ENCODE results near the gene SNCA.

DNA sequence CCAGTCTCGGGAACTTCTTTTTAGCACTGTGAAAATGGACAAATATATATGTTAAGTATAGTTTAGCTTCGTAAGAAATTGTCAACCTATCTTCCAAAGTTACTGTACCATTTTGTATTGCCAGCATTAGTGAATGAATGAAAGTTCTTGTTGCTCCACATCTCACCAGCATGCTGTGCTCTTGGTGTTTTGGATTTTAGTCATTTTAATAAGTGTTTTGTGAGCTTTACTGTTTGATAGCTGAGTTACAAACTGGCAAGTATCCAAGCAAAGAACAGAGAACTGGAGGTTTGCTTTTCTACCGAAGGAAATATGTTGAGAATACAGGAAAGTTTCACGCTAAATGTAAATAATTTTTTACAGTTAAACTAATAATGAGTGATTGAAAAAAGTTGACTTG is 33.0 kb downstream of the SNCA start:
- no peak for TF ChIP-seq SIN3A (IDR thresholded peaks at IDR 0.05; ENCODE audit: borderline replicate concordance, insufficient read depth, low read depth, low read length)
- TF ChIP-seq CTCF (IDR thresholded peaks at IDR 0.05), result no peak
- TF ChIP-seq POLR2AphosphoS5 (IDR thresholded peaks at IDR 0.05; ENCODE audit: low read depth, low read length), result no peak
- TF ChIP-seq REST (IDR thresholded peaks at IDR 0.05; ENCODE audit: insufficient read depth in 1 of 2, low read depth in 2 of 2, low read length in 1 of 2), result no peak

Data from Panc1 (cell line).